Panc1 (cell line): ENCODE measurements around the gene MRPL21. TPM values are rescaled to one million over a fixed set of nuclear protein-coding genes. Genes with fewer than 3 reads are reported as not detected.
A peak's percentile ranks its signal among the peaks of the same experiment; 100 is the strongest.

Experiments
- ATAC-seq: fragments of 200-7000 bp; cut with Tn5 transposase; 2 replicates; pipeline ENCODE4 v1.9.1; 2020; ENCODE audit warnings: mild to moderate bottlenecking, moderate library complexity
- BruUV-seq: library from RNA; stranded (reverse); fragments of 400-500 nt; replicated peaks from 2 replicates; lab custom pipeline; 2021; lab: Mats Ljungman, UMichigan
- CTCF ChIA-PET: fragments of 300-600 bp; sonication (Branson Sonifier 250); formaldehyde crosslinking; loops from one replicate; lab custom pipeline; 2022; ENCODE audit warnings: antibody characterized with exemption; lab: Charles Lee
- POLR2A ChIA-PET: fragments of 300-600 bp; sonication (Branson Sonifier 250); formaldehyde crosslinking; loops from one replicate; lab custom pipeline; 2022; ENCODE audit warnings: antibody characterized with exemption; lab: Charles Lee
- DNase-seq: peaks from one replicate; pipeline ENCODE4 v3.0.0-alpha.2; 2010; ENCODE audit warnings: low read depth, low spot score
- H3K27ac ChIP-seq: 2 replicates; pipeline ENCODE4 v1.5.1; 2011; ENCODE audit warnings: mild to moderate bottlenecking, low read length, inconsistent platforms
- H3K27me3 ChIP-seq: fragments of 200-500 bp; sonication (Bioruptor generic); 2 replicates; pipeline ENCODE4 v1.6.0; 2014; ENCODE audit warnings: low read length, inconsistent platforms; ENCODE audit not compliant: control insufficient read depth, insufficient read depth
- H3K36me3 ChIP-seq: fragments of 200-500 bp; sonication (Bioruptor generic); 2 replicates; pipeline ENCODE4 v1.5.1; 2014; ENCODE audit warnings: inconsistent platforms, mild to moderate bottlenecking, low read length, moderate library complexity; ENCODE audit not compliant: control insufficient read depth, insufficient read depth
- H3K4me1 ChIP-seq: 2 replicates; pipeline ENCODE4 v1.5.1; 2011; ENCODE audit warnings: inconsistent platforms, mild to moderate bottlenecking, low read length, moderate library complexity; ENCODE audit not compliant: control insufficient read depth, insufficient read depth
- H3K4me3 ChIP-seq, 2 experiments: 2 replicates each; pipeline ENCODE4 v1.5.1; 2011 to 2012; ENCODE audit warnings: low read depth in 2 of 2, low read length in 2 of 2, mild to moderate bottlenecking in 2 of 2, inconsistent platforms in 1 of 2, moderate library complexity in 1 of 2
- H3K9me3 ChIP-seq: fragments of 200-500 bp; sonication (Bioruptor generic); 2 replicates; pipeline ENCODE4 v1.5.1; 2014; ENCODE audit warnings: low read depth, mild to moderate bottlenecking, inconsistent platforms, low read length, moderate library complexity; ENCODE audit not compliant: control insufficient read depth, insufficient read depth
- POLR2AphosphoS5 ChIP-seq: IDR thresholded peaks from 2 replicates; pipeline ENCODE4 v1.6.1; 2012; ENCODE audit warnings: mild to moderate bottlenecking, low read depth, low read length, moderate library complexity
- SIN3A ChIP-seq: IDR thresholded peaks from 2 replicates; pipeline ENCODE4 v1.6.1; 2012; ENCODE audit warnings: low read depth, mild to moderate bottlenecking, low read length, moderate library complexity, borderline replicate concordance; ENCODE audit not compliant: insufficient read depth
- TCF7L2 ChIP-seq: IDR thresholded peaks from 2 replicates; pipeline ENCODE4 v1.6.1; 2011; ENCODE audit warnings: mild to moderate bottlenecking, low read depth, low read length, inconsistent platforms
- in situ Hi-C: cut with HindIII; loops from 2 replicates; pipeline ENCODE4 v1.10.0; 2016; ENCODE audit warnings: low sequenced_read_pairs, low pct_unique_long_range_greater_than_20kb
- intact Hi-C: fragments of 100-400 bp; cut with micrococcal nuclease; formaldehyde crosslinking; loops from one replicate; pipeline ENCODE4 v1.10.0; 2022; ENCODE audit not compliant: unreplicated experiment
- total RNA-seq: library from RNA; stranded (reverse); gene quantifications from one replicate; pipeline ENCODE4 v1.2.1, GENCODE V29; 2021; ENCODE audit not compliant: unreplicated experiment
- TF ChIP-seq, protein P1 (sequence below): fragments of 450-650 bp; IDR thresholded peaks from 2 replicates; pipeline ENCODE4 v1.5.1; 2017; ENCODE audit warnings: mild to moderate bottlenecking
- TF ChIP-seq, protein P2 (sequence below), 2 experiments: IDR thresholded peaks; 2 replicates each; pipeline ENCODE4 v1.6.1; 2011 to 2012; ENCODE audit warnings: low read depth in 2 of 2, control low read depth in 1 of 2, low read length in 1 of 2, mild to moderate bottlenecking in 1 of 2, moderate library complexity in 1 of 2; ENCODE audit not compliant: insufficient read depth in 1 of 2

Gene MRPL21
- total RNA-seq, 1 experiment from 2014 or later, result 94.9 TPM

DNA sequence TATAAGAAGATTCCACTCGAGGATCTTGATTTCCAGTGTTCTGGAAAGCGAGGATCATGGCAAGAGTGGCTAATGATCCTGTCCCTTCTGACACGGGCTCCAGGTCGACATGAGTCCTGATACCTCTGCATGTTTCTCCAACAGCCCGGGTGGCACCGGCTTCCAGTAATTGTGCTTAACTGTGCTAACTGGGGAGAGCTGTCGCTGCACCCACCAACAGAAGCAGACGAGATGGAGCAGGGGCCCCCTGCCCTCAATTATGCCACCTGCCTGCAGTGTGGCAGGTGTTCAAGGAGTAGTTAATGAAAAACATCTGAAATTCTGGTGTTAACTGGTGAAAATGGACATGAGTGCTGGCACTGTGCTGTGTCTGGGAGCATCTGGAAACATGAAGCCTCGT lies 6.2 kb downstream of the MRPL21 start:
- Histone ChIP-seq H3K9me3 (no peaks in the 10 kb centered on the region), H3K27me3 (no peaks in the 10 kb centered on the region), H3K4me1 (0 out of 2 replicates have a peak, but pooled peaks cover 2% of the 10 kb centered on the region), H3K27ac (no peak overlapping the region), H3K36me3 (peaks cover 20% of the 10 kb centered on the region), H3K4me3 (no peak overlapping the region)
- no peak for DNase-seq
- CTCF ChIA-PET, result no interaction called here
- BruUV-seq, result no TSS peak
- no peak for ATAC-seq
- POLR2A ChIA-PET, result no interaction called here
- in situ Hi-C loops (no loop called here), intact Hi-C loops (no loop called here)
- TF ChIP-seq SIN3A, result no peak
- 0 out of 2 replicates have a peak, but pooled peaks have one; percentile 0 for TF ChIP-seq POLR2AphosphoS5
- TF ChIP-seq, protein P1, sequence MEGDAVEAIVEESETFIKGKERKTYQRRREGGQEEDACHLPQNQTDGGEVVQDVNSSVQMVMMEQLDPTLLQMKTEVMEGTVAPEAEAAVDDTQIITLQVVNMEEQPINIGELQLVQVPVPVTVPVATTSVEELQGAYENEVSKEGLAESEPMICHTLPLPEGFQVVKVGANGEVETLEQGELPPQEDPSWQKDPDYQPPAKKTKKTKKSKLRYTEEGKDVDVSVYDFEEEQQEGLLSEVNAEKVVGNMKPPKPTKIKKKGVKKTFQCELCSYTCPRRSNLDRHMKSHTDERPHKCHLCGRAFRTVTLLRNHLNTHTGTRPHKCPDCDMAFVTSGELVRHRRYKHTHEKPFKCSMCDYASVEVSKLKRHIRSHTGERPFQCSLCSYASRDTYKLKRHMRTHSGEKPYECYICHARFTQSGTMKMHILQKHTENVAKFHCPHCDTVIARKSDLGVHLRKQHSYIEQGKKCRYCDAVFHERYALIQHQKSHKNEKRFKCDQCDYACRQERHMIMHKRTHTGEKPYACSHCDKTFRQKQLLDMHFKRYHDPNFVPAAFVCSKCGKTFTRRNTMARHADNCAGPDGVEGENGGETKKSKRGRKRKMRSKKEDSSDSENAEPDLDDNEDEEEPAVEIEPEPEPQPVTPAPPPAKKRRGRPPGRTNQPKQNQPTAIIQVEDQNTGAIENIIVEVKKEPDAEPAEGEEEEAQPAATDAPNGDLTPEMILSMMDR, result no peak
- no peak for TF ChIP-seq TCF7L2

DNA sequence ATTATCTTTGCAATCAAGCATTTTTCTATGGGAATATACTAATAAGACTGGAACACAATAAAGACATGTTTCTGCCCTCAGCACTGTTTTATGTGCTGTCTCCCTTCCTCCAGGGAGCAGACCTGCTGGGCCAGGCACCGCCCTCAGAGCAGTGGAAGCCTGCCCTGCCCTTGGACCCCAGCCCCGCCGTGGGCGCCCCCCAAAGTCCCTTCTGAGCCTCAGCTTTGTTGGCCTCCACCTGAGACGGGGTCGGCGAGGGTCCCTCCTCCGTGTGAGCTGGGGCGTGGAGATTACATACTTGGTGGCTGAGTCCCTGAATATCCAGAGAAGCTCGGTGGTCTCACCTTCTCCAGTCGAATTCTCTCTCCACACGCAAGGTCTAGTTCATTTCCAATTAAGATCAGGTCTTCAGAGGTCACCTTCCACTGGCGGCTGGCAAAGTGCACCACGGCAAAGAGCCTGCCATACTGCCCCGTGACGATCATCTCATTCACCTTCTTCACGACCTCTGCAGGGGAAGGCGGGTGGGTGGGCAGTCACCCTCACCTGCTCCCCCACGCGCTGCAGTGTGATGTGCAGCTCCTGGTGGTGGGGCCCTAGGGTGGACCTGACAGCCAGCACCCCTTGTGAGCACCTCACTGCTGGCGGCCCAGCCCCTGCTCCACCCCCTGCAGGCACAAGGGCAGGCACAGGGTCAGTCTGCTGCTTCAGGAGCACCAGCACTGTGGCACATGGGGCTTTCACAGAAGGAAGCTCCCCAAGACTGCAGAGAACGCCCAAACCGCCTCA lies 7.3 kb downstream of the MRPL21 start:
- Histone ChIP-seq H3K4me3 (no peak overlapping the region), H3K27ac (no peak overlapping the region), H3K36me3 (peaks cover 20% of the 10 kb centered on the region), H3K9me3 (no peaks in the 10 kb centered on the region), H3K27me3 (no peaks in the 10 kb centered on the region), H3K4me1 (no peaks in the 10 kb centered on the region)
- no TSS peak for BruUV-seq
- POLR2A ChIA-PET, result interaction anchor here (0.8 kb wide), 1 partner anchor 921 kb away, joined by 7 read pairs; no protein-coding TSS in a partner anchor
- ATAC-seq (no peak), DNase-seq (no peak)
- CTCF ChIA-PET, result no interaction called here
- intact Hi-C loops, result no loop called here
- TF ChIP-seq, protein P1, result no peak
- TF ChIP-seq, protein P2, sequence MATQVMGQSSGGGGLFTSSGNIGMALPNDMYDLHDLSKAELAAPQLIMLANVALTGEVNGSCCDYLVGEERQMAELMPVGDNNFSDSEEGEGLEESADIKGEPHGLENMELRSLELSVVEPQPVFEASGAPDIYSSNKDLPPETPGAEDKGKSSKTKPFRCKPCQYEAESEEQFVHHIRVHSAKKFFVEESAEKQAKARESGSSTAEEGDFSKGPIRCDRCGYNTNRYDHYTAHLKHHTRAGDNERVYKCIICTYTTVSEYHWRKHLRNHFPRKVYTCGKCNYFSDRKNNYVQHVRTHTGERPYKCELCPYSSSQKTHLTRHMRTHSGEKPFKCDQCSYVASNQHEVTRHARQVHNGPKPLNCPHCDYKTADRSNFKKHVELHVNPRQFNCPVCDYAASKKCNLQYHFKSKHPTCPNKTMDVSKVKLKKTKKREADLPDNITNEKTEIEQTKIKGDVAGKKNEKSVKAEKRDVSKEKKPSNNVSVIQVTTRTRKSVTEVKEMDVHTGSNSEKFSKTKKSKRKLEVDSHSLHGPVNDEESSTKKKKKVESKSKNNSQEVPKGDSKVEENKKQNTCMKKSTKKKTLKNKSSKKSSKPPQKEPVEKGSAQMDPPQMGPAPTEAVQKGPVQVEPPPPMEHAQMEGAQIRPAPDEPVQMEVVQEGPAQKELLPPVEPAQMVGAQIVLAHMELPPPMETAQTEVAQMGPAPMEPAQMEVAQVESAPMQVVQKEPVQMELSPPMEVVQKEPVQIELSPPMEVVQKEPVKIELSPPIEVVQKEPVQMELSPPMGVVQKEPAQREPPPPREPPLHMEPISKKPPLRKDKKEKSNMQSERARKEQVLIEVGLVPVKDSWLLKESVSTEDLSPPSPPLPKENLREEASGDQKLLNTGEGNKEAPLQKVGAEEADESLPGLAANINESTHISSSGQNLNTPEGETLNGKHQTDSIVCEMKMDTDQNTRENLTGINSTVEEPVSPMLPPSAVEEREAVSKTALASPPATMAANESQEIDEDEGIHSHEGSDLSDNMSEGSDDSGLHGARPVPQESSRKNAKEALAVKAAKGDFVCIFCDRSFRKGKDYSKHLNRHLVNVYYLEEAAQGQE (IDR thresholded peaks at IDR 0.05; ENCODE audit: insufficient read depth in 1 of 2, low read depth in 2 of 2, low read length in 1 of 2), result no peak
- TF ChIP-seq POLR2AphosphoS5 (no peak), TCF7L2 (no peak)
- in situ Hi-C loops, result no loop called here
